GM23338 (cell line): Measurements from ENCODE around the gene ABCF2.

Experiments used
- EZH2 ChIP-seq: fragments of 200-600 bp; sonication (generic); IDR thresholded peaks from one replicate; pipeline ENCODE4 v1.8.0; 2017; ENCODE audit warnings: antibody characterized with exemption, mild to moderate bottlenecking, low read depth; ENCODE audit not compliant: unreplicated experiment
- EZH2phosphoT487 ChIP-seq: fragments of 200-600 bp; sonication (generic); IDR thresholded peaks from one replicate; pipeline ENCODE4 v1.8.1; 2018; ENCODE audit warnings: antibody characterized with exemption; ENCODE audit not compliant: unreplicated experiment
- JUNB ChIP-seq: IDR thresholded peaks from one replicate; pipeline ENCODE4 v1.6.1; 2016; ENCODE audit warnings: antibody characterized with exemption; ENCODE audit not compliant: unreplicated experiment
- POLR2AphosphoS5 ChIP-seq: IDR thresholded peaks from 2 replicates; pipeline ENCODE4 v1.6.1; 2016; ENCODE audit warnings: antibody characterized with exemption, low read depth
- ZNF331 ChIP-seq: fragments of 250-450 bp; sonication (Bioruptor Pico); IDR thresholded peaks from 2 replicates; pipeline ENCODE4 v1.5.0; 2020; ENCODE audit warnings: low read depth, mild to moderate bottlenecking, moderate library complexity
- TF ChIP-seq, protein P1 (sequence below), 2 experiments: fragments of 200-600 bp in 1 of 2; sonication (generic) in 1 of 2; conservative IDR thresholded peaks; 2 replicates each; pipeline versions ENCODE4 v1.5.1 to v1.6.1; 2016 to 2017; ENCODE audit warnings: antibody characterized with exemption in 2 of 2, low read depth in 2 of 2, mild to moderate bottlenecking in 2 of 2, moderate library complexity in 1 of 2

DNA sequence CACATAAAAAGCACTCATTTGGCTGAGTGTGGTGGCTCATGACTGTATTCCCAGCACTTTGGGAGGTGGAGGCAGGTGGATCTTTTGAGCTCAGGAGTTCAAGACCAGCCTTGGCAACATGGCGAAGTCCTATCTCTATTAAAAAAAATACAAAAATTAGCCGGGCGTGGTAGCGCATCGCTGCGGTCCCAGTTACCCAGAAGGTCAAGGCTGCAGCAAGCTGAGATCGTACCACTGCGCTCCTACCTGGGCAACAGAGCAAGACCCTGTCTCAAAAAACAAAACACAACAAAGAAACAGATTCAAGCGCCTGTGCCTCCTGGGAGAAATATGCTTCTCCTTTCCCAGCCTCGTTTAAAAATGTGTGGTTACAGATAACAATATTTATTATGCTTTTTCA lies 2.2 kb upstream of the ABCF2 start:
- TF ChIP-seq, protein P1, sequence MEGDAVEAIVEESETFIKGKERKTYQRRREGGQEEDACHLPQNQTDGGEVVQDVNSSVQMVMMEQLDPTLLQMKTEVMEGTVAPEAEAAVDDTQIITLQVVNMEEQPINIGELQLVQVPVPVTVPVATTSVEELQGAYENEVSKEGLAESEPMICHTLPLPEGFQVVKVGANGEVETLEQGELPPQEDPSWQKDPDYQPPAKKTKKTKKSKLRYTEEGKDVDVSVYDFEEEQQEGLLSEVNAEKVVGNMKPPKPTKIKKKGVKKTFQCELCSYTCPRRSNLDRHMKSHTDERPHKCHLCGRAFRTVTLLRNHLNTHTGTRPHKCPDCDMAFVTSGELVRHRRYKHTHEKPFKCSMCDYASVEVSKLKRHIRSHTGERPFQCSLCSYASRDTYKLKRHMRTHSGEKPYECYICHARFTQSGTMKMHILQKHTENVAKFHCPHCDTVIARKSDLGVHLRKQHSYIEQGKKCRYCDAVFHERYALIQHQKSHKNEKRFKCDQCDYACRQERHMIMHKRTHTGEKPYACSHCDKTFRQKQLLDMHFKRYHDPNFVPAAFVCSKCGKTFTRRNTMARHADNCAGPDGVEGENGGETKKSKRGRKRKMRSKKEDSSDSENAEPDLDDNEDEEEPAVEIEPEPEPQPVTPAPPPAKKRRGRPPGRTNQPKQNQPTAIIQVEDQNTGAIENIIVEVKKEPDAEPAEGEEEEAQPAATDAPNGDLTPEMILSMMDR (conservative IDR thresholded peaks at IDR 0.05; ENCODE audit: low read depth in 2 of 2): no peak
- TF ChIP-seq JUNB (no peak), EZH2phosphoT487 (no peak), ZNF331 (CRISPR knock-in tag) (no peak), POLR2AphosphoS5 (no peak), EZH2 (no peak)
